ENCODE results near the gene SAE1. TPM values are rescaled to one million over a fixed set of nuclear protein-coding genes. Genes with fewer than 3 reads are reported as not detected.
"Not testable (repeated sequence)": the region's sequence is repeated elsewhere in the genome, so short reads cannot be mapped to it uniquely, and the experiment has no call there.

Gene SAE1
- total RNA-seq, 1 donor from 2014 or later: 71.0 TPM

DNA sequence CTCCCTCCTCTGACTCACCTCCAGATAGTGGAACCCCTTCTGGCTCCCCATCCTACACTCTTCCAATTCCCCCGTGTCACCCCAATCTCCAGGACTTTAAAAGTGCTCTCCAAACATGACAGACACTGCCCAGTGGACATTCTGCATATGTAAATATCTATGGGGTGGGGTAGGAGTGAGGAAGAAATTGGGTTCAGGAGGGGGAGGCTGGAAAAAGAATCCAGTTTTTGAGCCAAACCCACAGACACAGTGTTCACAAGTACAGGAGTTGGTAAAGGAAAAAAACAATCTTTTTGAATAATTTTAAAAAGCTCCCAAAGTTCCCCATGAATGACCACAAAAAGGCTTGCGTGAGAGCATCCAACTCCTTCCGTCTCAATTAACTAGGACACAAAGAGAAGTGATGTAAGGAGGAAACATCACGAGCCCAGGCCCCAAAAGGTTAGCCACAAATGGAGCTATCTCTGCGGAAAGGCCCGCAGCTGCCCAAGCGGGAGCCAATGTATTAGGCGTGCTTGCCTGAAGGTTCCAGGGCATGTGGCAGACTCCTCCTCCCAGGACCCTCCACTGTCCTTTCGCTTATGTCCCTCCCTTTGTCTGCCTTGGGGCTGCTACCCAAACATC is 35.0 kb upstream of the SAE1 start:
- H3K4me3 ChIP-seq (ENCODE audit: low read length in 3 of 3): no peak overlapping the region
- H3K4me1 ChIP-seq (ENCODE audit: control insufficient read depth in 3 of 3, insufficient read depth in 3 of 3, low read length in 3 of 3): peaks cover 50 to 64% (median 54%) of the 10 kb centered on the region in 3 donors
- H3K27ac ChIP-seq (ENCODE audit: low read depth, low read length): peak overlapping the region; percentile 71
- peak overlapping the region; percentile 1 to 69 (median 19) for H3K9ac ChIP-seq (ENCODE audit: low read depth in 1 of 3, low read length in 3 of 3)
- H3K36me3 ChIP-seq (ENCODE audit: control insufficient read depth in 3 of 3, insufficient read depth in 3 of 3, low read length in 3 of 3): peaks cover 7 to 15% (median 11%) of the 10 kb centered on the region in 3 donors
- H3K27me3 ChIP-seq (ENCODE audit: control insufficient read depth in 3 of 3, insufficient read depth in 3 of 3, low read length in 3 of 3): no peaks in the 10 kb centered on the region
- H3K9me3 ChIP-seq (ENCODE audit: control insufficient read depth in 3 of 3, low read length in 3 of 3): no peaks in the 10 kb centered on the region

DNA sequence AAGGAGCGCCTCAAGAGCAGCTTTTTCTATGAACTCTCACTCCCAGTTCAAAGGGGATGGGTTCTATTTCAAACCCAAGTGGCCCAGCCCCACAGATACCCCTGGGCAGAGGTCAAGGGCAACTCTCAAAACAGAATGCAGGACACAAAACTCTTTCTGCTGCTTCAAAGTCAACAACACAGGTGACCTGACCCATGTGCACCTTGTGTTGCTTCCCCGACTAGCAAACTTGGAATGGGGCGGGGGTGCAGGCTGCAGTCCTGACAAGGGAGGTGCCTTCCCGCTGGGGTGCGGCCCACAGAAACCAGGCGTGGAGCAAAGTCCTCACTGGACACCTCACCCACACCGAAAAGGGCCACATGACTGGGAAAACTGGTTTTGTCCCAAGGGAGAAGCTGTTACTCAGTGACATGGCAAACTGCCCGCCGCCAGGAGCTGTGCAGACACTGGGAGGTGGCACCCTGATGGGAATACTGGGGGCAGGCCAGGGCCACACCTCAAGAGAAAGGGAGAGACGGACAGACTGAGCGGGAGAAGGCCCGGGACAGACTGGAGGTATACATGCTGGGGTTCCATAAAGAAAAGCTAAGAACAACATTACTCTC is 34.4 kb upstream of the SAE1 start:
- Histone ChIP-seq H3K27ac (ENCODE audit: low read depth, low read length) (peak overlapping the region; percentile 71), H3K9me3 (ENCODE audit: control insufficient read depth in 3 of 3, low read length in 3 of 3) (no peaks in the 10 kb centered on the region), H3K4me1 (ENCODE audit: control insufficient read depth in 3 of 3, insufficient read depth in 3 of 3, low read length in 3 of 3) (peaks cover 50 to 66% (median 54%) of the 10 kb centered on the region in 3 donors), H3K36me3 (ENCODE audit: control insufficient read depth in 3 of 3, insufficient read depth in 3 of 3, low read length in 3 of 3) (peaks cover 7 to 14% (median 9%) of the 10 kb centered on the region in 3 donors), H3K27me3 (ENCODE audit: control insufficient read depth in 3 of 3, insufficient read depth in 3 of 3, low read length in 3 of 3) (no peaks in the 10 kb centered on the region), H3K9ac (ENCODE audit: low read depth in 1 of 3, low read length in 3 of 3) (peak overlapping the region in 1 of 3 donors; percentile 69), H3K4me3 (ENCODE audit: low read length in 3 of 3) (peak overlapping the region in 1 of 3 donors; percentile 29)

DNA sequence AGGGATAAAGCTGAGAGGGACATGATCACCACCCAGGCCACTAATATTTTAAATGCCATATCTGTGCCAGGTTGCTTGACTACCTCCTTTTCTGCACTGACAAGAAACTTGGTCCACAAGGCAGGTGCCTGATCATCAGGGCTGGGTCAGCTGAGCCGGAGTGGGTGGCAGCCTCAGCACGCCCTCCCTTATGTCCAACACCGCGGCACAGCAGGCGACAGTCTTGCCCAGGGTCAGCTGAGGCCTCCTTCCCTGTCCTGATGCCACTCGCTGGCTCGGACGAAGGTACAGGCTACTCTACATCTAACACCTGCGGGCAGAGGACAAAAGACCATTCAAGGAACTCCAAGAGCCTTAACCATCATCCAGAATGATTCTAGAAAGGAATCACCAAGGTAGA is 33.9 kb upstream of the SAE1 start:
- peak overlapping the region in 1 of 3 donors; percentile 29 for H3K4me3 ChIP-seq (ENCODE audit: low read length in 3 of 3)
- peak overlapping the region; percentile 71 for H3K27ac ChIP-seq (ENCODE audit: low read depth, low read length)
- H3K36me3 ChIP-seq (ENCODE audit: control insufficient read depth in 3 of 3, insufficient read depth in 3 of 3, low read length in 3 of 3): peaks cover 7 to 14% (median 9%) of the 10 kb centered on the region in 3 donors
- peaks cover 50 to 66% (median 54%) of the 10 kb centered on the region in 3 donors for H3K4me1 ChIP-seq (ENCODE audit: control insufficient read depth in 3 of 3, insufficient read depth in 3 of 3, low read length in 3 of 3)
- no peaks in the 10 kb centered on the region for H3K27me3 ChIP-seq (ENCODE audit: control insufficient read depth in 3 of 3, insufficient read depth in 3 of 3, low read length in 3 of 3)
- H3K9ac ChIP-seq (ENCODE audit: low read depth in 1 of 3, low read length in 3 of 3): peak overlapping the region in 1 of 3 donors; percentile 69
- H3K9me3 ChIP-seq (ENCODE audit: control insufficient read depth in 3 of 3, low read length in 3 of 3): no peaks in the 10 kb centered on the region

DNA sequence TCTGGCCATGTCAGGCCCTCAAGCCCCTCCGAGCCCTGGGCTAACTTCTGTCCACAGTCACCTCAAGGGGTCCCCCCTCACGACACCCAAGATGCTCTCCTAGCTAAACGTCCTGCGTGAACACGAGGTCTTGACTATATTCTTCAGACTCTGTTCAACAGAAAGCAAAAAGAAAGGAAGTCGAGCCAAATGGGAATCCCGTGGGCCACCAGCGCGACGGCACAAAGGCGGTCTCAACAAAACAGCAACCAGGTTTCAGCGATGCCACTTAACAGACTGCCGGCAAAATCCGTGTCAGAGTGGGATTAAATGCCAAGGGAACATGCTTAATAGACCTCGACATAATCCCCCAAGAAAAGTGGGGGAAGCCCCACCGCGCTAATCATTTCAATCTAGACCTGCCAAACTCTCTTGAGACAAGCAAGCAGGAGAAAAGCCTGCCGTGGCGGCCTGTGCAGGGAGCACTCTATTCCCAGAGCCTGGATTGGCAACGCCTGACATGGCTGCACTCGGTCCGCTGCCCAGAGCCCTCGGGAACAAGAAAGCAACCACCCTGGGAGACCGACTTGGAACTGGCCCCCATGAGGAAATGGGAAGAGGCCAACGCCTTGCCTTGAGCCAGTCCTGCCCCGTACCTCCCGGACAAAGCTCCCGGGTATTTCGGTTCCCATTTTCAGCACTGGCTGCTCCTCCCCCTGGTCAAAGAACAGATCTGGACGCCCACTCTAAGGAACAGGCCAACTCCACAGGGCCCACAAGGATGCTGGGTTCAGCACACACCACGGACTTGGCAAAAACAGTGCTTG is 33.0 kb upstream of the SAE1 start:
- Histone ChIP-seq H3K9ac (ENCODE audit: low read depth in 1 of 3, low read length in 3 of 3) (peak overlapping the region; percentile 62 to 74 (median 68)), H3K4me3 (ENCODE audit: low read length in 3 of 3) (peak overlapping the region; percentile 51 to 61 (median 51)), H3K9me3 (ENCODE audit: control insufficient read depth in 3 of 3, low read length in 3 of 3) (no peaks in the 10 kb centered on the region), H3K36me3 (ENCODE audit: control insufficient read depth in 3 of 3, insufficient read depth in 3 of 3, low read length in 3 of 3) (peaks cover 4 to 11% (median 5%) of the 10 kb centered on the region in 3 donors), H3K27ac (ENCODE audit: low read depth, low read length) (peak overlapping the region; percentile 71), H3K4me1 (ENCODE audit: control insufficient read depth in 3 of 3, insufficient read depth in 3 of 3, low read length in 3 of 3) (peaks cover 58 to 73% (median 62%) of the 10 kb centered on the region in 3 donors), H3K27me3 (ENCODE audit: control insufficient read depth in 3 of 3, insufficient read depth in 3 of 3, low read length in 3 of 3) (no peaks in the 10 kb centered on the region)

DNA sequence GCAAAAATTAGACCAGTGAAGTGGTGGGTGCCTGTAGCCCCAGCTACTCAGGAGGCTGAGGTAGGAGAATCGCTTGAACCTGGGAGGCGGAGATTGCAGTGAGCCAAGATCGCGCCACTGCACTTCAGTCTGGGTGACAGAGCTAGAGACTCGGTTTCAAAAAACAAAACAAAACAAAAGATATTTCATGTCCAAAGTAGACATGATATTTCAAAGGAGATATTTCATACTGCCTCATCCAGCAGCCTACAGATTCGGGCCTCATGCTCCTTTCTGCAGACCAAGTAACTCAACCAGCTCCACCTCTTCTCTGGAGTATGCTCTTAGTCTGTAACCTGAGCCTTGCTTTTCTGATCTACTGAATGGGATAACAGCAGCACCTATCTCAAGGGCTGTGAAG is 32.0 kb upstream of the SAE1 start:
- Histone ChIP-seq H3K27me3 (ENCODE audit: control insufficient read depth in 3 of 3, insufficient read depth in 3 of 3, low read length in 3 of 3) (no peaks in the 10 kb centered on the region), H3K36me3 (ENCODE audit: control insufficient read depth in 3 of 3, insufficient read depth in 3 of 3, low read length in 3 of 3) (peaks cover 4 to 9% (median 5%) of the 10 kb centered on the region in 3 donors), H3K9ac (ENCODE audit: low read depth in 1 of 3, low read length in 3 of 3) (no peak overlapping the region), H3K4me1 (ENCODE audit: control insufficient read depth in 3 of 3, insufficient read depth in 3 of 3, low read length in 3 of 3) (peaks cover 58 to 73% (median 59%) of the 10 kb centered on the region in 3 donors), H3K9me3 (ENCODE audit: control insufficient read depth in 3 of 3, low read length in 3 of 3) (no peaks in the 10 kb centered on the region), H3K4me3 (ENCODE audit: low read length in 3 of 3) (no peak overlapping the region), H3K27ac (ENCODE audit: low read depth, low read length) (peak overlapping the region; percentile 71)

DNA sequence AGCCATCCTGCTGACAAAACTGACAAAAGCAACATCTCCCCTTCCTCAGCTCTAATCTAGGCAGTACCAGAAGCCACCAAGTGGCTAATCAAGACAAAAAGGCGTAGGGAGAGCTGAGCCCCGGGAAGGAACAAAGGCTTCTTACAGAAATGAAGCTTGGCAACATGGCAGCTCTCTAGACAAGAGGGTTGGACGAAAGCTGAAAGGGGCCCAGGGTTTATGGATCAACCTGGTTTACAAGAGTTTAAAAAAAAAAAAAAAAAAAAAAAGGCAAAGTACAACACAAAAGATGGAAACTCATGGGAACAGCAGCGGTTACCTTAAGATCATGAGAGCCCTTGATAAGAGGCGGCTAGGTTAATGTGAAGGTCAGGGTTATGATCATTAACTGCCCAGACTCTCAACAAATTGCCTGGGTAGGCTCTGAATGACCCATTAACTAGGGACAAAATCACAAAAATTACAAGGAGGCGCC is 31.0 kb upstream of the SAE1 start:
- H3K4me1 ChIP-seq (ENCODE audit: control insufficient read depth in 3 of 3, insufficient read depth in 3 of 3, low read length in 3 of 3): peaks cover 52 to 66% (median 54%) of the 10 kb centered on the region in 3 donors
- H3K9ac ChIP-seq (ENCODE audit: low read depth in 1 of 3, low read length in 3 of 3): no peak overlapping the region
- no peaks in the 10 kb centered on the region for H3K27me3 ChIP-seq (ENCODE audit: control insufficient read depth in 3 of 3, insufficient read depth in 3 of 3, low read length in 3 of 3)
- no peaks in the 10 kb centered on the region for H3K9me3 ChIP-seq (ENCODE audit: control insufficient read depth in 3 of 3, low read length in 3 of 3)
- peaks cover 0 to 4% (median 0%) of the 10 kb centered on the region in 3 donors for H3K36me3 ChIP-seq (ENCODE audit: control insufficient read depth in 3 of 3, insufficient read depth in 3 of 3, low read length in 3 of 3)
- H3K4me3 ChIP-seq (ENCODE audit: low read length in 3 of 3): no peak overlapping the region
- H3K27ac ChIP-seq (ENCODE audit: low read depth, low read length): no peak overlapping the region

DNA sequence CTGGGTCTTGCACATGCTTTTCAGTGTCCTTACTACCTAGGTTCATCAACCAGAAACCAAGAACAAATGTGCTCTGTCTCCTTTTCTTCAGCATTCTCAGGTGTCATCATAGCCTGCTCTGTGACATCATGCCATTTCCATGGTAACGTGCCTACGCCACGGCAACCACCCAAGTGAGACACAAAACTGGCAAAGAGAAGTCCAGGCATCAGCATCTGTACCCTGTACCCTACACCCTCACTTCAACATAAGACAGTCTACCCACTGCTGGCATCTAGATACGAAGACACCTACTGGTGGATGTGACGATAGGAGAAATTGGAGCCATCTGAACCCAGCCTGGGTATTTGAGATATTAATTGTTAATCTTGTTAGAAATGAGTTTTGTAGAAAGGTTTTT is 30.3 kb upstream of the SAE1 start:
- no peaks in the 10 kb centered on the region for H3K27me3 ChIP-seq (ENCODE audit: control insufficient read depth in 3 of 3, insufficient read depth in 3 of 3, low read length in 3 of 3)
- no peak overlapping the region for H3K27ac ChIP-seq (ENCODE audit: low read depth, low read length)
- H3K9me3 ChIP-seq (ENCODE audit: control insufficient read depth in 3 of 3, low read length in 3 of 3): no peaks in the 10 kb centered on the region
- peaks cover 52 to 66% (median 54%) of the 10 kb centered on the region in 3 donors for H3K4me1 ChIP-seq (ENCODE audit: control insufficient read depth in 3 of 3, insufficient read depth in 3 of 3, low read length in 3 of 3)
- H3K4me3 ChIP-seq (ENCODE audit: low read length in 3 of 3): no peak overlapping the region
- peaks cover 0 to 7% (median 0%) of the 10 kb centered on the region in 3 donors for H3K36me3 ChIP-seq (ENCODE audit: control insufficient read depth in 3 of 3, insufficient read depth in 3 of 3, low read length in 3 of 3)
- H3K9ac ChIP-seq (ENCODE audit: low read depth in 1 of 3, low read length in 3 of 3): no peak overlapping the region

DNA sequence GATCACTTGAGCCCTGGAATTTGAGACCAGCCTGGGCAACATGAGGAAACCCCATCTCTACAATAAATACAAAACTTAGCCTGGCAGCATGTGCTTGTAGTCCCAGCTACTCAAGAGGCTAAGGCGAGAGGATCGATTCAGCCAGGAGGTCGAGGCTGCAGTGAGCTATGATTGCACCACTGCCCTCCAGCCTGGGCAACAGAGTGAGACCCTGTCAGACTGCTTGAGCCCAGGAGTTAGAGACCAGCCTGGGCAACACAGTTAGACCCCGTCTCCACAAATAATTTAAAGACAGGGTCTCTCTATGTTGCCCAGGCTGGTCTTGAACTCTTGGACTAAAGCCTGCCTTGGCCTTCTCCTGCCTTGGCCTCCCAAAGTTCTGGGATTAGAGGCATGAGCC is 29.5 kb upstream of the SAE1 start:
- peaks cover 50 to 66% (median 51%) of the 10 kb centered on the region in 3 donors for H3K4me1 ChIP-seq (ENCODE audit: control insufficient read depth in 3 of 3, insufficient read depth in 3 of 3, low read length in 3 of 3)
- H3K36me3 ChIP-seq (ENCODE audit: control insufficient read depth in 3 of 3, insufficient read depth in 3 of 3, low read length in 3 of 3); H3K9me3 ChIP-seq (ENCODE audit: control insufficient read depth in 3 of 3, low read length in 3 of 3); H3K27me3 ChIP-seq (ENCODE audit: control insufficient read depth in 3 of 3, insufficient read depth in 3 of 3, low read length in 3 of 3); H3K4me3 ChIP-seq (ENCODE audit: low read length in 3 of 3); H3K27ac ChIP-seq (ENCODE audit: low read depth, low read length); H3K9ac ChIP-seq (ENCODE audit: low read depth in 1 of 3, low read length in 3 of 3): not testable (repeated sequence)

DNA sequence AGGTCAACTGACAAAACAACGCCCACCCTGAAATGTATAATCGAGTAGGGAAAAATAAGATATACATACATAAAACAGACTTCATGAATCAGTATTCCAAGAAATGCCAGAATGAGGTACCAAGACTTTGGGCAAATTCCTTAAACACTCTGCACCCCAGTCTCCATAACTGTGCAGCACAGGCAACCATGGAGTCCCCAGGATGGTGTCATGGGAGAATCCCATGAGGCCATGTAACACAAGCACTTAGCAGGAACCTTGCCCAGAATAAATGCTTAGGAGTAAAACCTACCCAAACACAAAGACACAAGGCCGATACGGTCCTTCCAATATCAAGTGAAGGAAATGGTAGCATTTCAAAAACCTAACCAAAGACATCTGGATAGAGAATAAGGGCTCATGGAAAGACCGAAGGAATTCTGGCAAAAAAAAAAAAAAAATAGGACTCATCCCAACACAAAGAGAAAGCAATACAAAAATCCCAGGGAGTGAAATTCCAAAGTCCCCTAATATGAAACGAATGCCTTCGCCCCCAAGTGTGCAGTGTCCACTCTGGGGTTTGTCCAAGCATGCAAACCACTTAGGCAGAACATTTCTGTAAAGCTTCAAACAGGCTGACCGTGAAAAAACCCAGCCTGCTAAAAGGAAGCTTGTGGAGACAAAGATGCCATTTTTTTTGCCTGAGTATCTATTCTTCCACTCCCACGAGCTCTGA is 28.1 kb upstream of the SAE1 start:
- H3K9ac ChIP-seq (ENCODE audit: low read depth in 1 of 3, low read length in 3 of 3): no peak overlapping the region
- H3K27ac ChIP-seq (ENCODE audit: low read depth, low read length): no peak overlapping the region
- no peaks in the 10 kb centered on the region for H3K9me3 ChIP-seq (ENCODE audit: control insufficient read depth in 3 of 3, low read length in 3 of 3)
- H3K4me3 ChIP-seq (ENCODE audit: low read length in 3 of 3): peak overlapping the region in 1 of 3 donors; percentile 15
- H3K27me3 ChIP-seq (ENCODE audit: control insufficient read depth in 3 of 3, insufficient read depth in 3 of 3, low read length in 3 of 3): no peaks in the 10 kb centered on the region
- peaks cover 47 to 66% (median 50%) of the 10 kb centered on the region in 3 donors for H3K4me1 ChIP-seq (ENCODE audit: control insufficient read depth in 3 of 3, insufficient read depth in 3 of 3, low read length in 3 of 3)
- H3K36me3 ChIP-seq (ENCODE audit: control insufficient read depth in 3 of 3, insufficient read depth in 3 of 3, low read length in 3 of 3): peaks cover 0 to 7% (median 0%) of the 10 kb centered on the region in 3 donors

Measured in skeletal muscle tissue (tissue), 4 donors.